GM19351 (cell line): Measurements from ENCODE around the gene DCTN5.

Experiments
- ATAC-seq: cut with Tn5 transposase; IDR thresholded peaks from one replicate; pipeline ENCODE4 v1.9.1; 2021; ENCODE audit warnings: mild to moderate bottlenecking, moderate library complexity; ENCODE audit not compliant: unreplicated experiment

The DCTN5 gene

GRCh38 chr16:23724096-23724784, 83.0 kb downstream of the DCTN5 start:
- no peak for ATAC-seq

DNA sequence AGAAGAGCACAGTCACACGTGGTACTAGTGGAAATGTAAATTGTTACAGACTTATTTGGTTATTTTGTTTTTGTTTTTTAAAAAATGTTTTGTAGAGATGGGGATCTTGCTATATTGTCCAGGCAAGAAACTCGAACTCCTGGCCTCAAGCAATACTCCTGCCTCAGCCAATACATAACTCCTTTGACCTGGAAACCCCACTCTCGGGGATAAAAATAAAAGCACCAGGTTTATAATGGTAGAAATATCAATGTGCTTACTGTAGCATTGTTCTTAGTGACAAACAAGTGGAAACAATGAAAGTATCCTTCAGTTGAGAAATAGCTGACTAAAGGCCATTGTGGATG, 83.5 kb downstream of the DCTN5 start:
- ATAC-seq: no peak

DNA sequence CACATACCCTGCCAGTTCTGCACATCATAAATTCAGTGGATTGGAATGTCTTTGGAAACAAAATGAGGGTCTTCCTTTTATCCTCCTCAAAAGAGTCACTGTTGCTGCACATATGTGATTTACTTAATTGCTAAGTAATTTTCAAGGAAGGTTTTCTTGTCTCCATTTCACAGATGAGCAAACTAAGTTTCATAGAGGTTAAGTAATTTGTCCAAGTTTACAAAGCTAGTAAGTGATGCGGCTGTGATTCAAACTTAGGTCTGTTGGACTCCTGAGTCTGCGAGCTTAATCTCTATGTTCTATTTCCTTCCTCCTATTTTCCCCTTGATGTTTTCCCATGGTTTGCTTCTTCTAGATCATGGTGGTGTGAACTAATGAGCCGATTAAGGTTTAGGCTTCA, 85.4 kb downstream of the DCTN5 start:
- no peak for ATAC-seq
